ENCODE measurements around the gene TEX261. TPM values are rescaled to one million over a fixed set of nuclear protein-coding genes. Genes with fewer than 3 reads are reported as not detected.

The TEX261 gene
- total RNA-seq, 1 donor from 2014 or later = 50.7 TPM

DNA sequence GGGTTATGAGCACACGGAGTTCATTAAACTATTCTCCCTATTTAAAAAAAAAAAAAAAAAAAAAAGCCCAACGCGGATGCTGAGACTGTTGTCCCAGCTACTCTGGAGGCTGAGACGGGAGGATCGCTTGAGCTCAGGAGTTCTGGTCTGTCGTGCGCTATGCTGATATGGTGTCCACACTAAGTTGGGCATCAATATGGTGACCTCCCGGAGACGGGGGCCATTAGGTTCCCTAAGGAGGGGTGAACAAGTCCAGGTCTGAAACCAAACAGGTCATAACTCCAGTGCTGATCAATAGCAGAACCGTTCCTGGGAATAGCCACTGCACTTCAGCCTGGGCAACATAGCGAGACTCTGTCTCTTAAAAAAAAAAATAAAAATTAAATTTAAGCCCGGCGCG lies 29.2 kb downstream of the TEX261 start:
- peaks cover 79% of the 10 kb centered on the region for H3K27me3 ChIP-seq (ENCODE audit: low read depth)

DNA sequence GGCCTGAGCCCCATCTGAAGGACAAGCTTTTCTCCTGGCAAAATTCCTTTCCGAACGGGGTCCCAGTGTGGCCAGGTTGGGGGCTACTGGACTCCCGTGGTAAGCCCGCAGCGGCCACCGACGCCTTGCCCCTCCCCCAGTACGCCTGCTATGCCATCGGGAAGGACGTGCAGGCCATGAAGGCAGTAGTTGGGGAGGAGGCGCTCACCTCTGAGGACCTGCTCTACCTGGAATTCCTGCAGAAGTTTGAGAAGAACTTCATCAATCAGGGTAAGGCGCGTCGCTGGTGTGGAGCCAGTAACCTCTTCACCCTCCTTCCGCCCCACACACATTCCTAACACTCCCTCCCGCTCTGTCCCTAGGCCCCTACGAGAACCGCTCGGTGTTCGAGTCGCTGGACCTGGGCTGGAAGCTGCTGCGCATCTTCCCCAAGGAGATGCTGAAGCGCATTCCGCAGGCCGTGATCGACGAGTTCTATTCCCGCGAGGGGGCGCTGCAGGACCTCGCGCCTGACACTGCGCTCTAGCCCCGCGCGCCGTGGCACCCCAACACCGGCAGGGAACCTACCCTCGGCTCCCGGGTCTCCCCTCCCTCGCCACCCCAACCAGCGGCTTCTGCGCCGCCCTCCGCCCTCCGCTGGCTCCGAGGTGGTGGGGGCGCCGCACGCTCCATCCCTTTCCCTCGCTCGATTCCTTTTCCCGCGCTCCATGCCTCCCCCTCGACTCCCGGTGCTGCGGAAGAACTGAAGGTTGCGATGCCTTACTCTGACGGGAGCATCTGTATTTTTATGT lies 29.9 kb downstream of the TEX261 start:
- peaks cover 86% of the 10 kb centered on the region for H3K27me3 ChIP-seq (ENCODE audit: low read depth)
- intact Hi-C loops (cut with micrococcal nuclease) = no loop called here
- peak; percentile 73 for DNase-seq

More for the DNA sequence above, 29.2 kb downstream of the TEX261 start:
- DNase-seq = no peak
- TF ChIP-seq, protein P1, sequence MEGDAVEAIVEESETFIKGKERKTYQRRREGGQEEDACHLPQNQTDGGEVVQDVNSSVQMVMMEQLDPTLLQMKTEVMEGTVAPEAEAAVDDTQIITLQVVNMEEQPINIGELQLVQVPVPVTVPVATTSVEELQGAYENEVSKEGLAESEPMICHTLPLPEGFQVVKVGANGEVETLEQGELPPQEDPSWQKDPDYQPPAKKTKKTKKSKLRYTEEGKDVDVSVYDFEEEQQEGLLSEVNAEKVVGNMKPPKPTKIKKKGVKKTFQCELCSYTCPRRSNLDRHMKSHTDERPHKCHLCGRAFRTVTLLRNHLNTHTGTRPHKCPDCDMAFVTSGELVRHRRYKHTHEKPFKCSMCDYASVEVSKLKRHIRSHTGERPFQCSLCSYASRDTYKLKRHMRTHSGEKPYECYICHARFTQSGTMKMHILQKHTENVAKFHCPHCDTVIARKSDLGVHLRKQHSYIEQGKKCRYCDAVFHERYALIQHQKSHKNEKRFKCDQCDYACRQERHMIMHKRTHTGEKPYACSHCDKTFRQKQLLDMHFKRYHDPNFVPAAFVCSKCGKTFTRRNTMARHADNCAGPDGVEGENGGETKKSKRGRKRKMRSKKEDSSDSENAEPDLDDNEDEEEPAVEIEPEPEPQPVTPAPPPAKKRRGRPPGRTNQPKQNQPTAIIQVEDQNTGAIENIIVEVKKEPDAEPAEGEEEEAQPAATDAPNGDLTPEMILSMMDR (IDR thresholded peaks at IDR 0.05; ENCODE audit: borderline replicate concordance) = no peak
- peaks cover 9% of the 10 kb centered on the region for H3K4me1 ChIP-seq
- H3K9me3 ChIP-seq (replicated peaks) = no peaks in the 10 kb centered on the region
- no peaks in the 10 kb centered on the region for H3K36me3 ChIP-seq
- H3K4me3 ChIP-seq = peak overlapping the region; percentile 67
- intact Hi-C loops (cut with micrococcal nuclease) = no loop called here
- H3K27ac ChIP-seq (replicated peaks) = no peak overlapping the region

DNA sequence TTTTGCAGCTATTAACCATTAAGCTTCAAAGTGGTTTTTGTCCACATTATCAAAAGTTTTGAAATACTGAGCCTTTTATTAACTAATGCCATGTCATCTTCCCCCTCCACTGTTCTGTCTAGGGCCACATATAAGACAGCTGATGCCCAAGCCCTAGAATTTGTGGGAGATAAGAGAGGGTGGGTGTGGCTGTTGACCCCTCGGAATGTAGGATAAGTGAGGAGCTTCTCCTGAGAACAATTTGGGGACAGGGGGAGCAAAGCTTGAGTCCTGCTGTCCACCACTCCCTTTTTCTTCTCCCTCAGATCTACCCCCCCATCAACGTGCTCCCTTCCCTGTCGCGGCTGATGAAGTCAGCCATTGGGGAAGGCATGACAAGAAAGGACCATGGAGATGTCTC lies 30.5 kb downstream of the TEX261 start:
- intact Hi-C loops (cut with micrococcal nuclease) = no loop called here

More for the DNA sequence above, 29.9 kb downstream of the TEX261 start:
- Histone ChIP-seq H3K9me3 (replicated peaks) (no peaks in the 10 kb centered on the region), H3K27ac (replicated peaks) (no peak overlapping the region), H3K36me3 (no peaks in the 10 kb centered on the region), H3K4me1 (peaks cover 9% of the 10 kb centered on the region), H3K4me3 (peak overlapping the region; percentile 67)
- TF ChIP-seq, protein P1 (IDR thresholded peaks at IDR 0.05; ENCODE audit: borderline replicate concordance) = peak; percentile 81

DNA sequence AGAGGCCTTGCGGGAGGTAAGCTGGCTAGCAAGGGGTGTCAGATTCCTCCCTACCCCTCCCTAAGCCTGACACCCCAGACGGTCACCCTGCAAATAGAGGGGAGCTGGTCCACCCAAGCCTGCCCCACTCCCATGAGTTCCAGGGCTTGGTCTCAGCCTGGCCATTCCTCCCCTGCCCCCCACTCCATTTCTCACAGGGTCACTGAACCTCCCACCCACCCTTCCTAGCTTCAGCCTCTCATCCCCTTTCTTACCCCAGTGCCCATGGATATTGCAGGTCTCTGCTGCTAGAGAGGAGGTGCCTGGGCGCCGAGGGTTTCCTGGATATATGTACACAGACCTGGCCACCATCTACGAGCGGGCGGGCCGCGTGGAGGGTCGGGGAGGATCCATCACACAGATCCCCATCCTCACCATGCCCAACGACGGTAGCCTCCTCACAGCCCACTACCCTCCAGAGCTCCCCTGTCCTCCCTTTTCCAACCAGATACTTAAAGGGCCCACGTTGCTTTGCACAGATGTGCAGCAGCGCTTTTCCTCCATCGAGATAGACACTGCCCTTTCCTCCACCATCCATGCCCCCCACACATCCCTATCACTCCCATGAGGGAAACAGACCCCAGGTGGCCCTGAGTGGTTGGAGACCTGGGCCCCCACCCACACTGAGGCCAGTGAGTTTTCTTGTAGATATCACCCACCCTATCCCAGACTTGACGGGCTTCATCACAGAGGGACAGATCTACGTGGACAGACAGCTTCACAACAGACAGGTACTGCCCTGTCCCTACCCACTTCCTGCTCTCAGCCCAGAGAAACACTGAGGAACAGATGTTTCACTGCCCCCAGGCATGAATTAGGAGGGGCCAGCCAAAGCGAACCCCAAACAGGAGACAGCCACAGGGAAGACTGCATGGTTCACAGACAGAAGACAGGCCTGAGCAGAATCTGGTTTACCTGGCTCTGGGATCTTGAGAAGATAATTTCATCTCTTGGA lies 31.5 kb downstream of the TEX261 start:
- no peak for DNase-seq
- Histone ChIP-seq H3K9me3 (replicated peaks) (no peaks in the 10 kb centered on the region), H3K27me3 (ENCODE audit: low read depth) (peaks cover 91% of the 10 kb centered on the region), H3K27ac (replicated peaks) (no peak overlapping the region), H3K36me3 (no peaks in the 10 kb centered on the region), H3K4me3 (no peak overlapping the region), H3K4me1 (peaks cover 9% of the 10 kb centered on the region)
- TF ChIP-seq, protein P1 (IDR thresholded peaks at IDR 0.05; ENCODE audit: borderline replicate concordance) = no peak
- intact Hi-C loops (cut with micrococcal nuclease) = no loop called here

More for the DNA sequence above, 30.5 kb downstream of the TEX261 start:
- TF ChIP-seq, protein P1 (IDR thresholded peaks at IDR 0.05; ENCODE audit: borderline replicate concordance) = no peak
- DNase-seq = no peak
- peaks cover 88% of the 10 kb centered on the region for H3K27me3 ChIP-seq (ENCODE audit: low read depth)
- H3K4me3 ChIP-seq = no peak overlapping the region
- no peak overlapping the region for H3K27ac ChIP-seq (replicated peaks)
- H3K9me3 ChIP-seq (replicated peaks) = no peaks in the 10 kb centered on the region
- no peaks in the 10 kb centered on the region for H3K36me3 ChIP-seq
- peaks cover 9% of the 10 kb centered on the region for H3K4me1 ChIP-seq

DNA sequence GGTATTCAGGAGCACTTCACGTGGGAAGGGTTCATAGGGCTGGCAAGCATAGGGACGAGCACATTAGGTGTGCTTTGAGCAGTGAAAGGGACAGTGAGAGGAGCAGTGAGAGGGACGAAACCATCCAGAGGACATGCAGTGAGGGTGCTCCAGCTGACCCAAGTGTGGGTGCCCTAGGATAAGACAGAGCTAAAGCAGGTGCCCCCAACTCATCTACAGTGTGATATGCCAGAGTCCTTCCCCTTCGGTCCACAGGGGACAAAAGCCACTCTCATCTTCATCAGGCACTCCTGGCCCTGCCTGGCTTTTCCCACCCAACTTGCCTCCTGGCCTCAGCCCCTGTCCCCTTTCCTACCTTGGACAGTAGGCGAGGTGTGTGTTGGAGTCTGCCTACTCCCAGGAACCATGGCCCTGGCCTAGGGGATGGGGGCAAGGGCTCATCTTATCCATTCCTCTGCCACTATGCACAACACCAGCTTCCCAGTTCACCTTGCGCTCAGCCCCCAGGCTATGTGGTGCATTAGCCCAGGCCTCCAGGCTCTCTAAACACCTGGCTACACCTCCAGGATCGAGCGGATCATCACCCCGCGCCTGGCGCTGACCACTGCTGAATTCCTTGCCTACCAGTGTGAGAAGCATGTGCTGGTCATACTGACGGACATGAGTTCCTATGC lies 32.3 kb downstream of the TEX261 start:
- peaks cover 99% of the 10 kb centered on the region for H3K27me3 ChIP-seq (ENCODE audit: low read depth)
- TF ChIP-seq, protein P1 (IDR thresholded peaks at IDR 0.05; ENCODE audit: borderline replicate concordance) = no peak
- no peaks in the 10 kb centered on the region for H3K9me3 ChIP-seq (replicated peaks)
- H3K4me1 ChIP-seq = peaks cover 9% of the 10 kb centered on the region
- intact Hi-C loops (cut with micrococcal nuclease) = no loop called here
- no peak overlapping the region for H3K27ac ChIP-seq (replicated peaks)
- H3K4me3 ChIP-seq = no peak overlapping the region
- no peak for DNase-seq
- H3K36me3 ChIP-seq = no peaks in the 10 kb centered on the region
